ENCODE results near the gene TSSK6.
A peak's percentile ranks its signal among the peaks of the same experiment; 100 is the strongest.

Gene TSSK6

DNA sequence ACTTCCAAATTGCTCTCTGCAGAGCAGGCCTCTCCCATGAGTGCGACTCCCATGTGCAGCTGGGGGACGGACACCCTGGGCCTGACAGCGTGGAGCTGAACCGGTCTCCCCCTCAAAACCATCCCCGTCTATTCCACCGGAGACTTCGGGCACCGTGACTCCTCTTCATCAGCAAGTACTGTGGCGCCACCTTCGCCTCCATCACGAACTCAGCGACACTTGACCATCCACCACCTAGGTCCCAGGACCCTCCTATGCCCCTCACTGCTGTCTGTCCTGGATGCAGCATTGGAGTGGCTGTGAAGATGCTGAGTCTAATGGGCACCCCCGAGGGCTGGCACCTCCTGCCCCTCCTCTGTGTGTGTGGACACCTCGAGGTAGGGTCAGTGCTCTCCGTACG is 43.3 kb upstream of the TSSK6 start:
- ChIA-PET POLR2A (no interaction called here), CTCF (interaction anchor here (1.3 kb wide), 1 partner anchor 86 kb away, joined by 4 read pairs; no protein-coding TSS in a partner anchor)
- no peak overlapping the region for H3K4me3 ChIP-seq (ENCODE audit: low read depth, low read length)
- TF ChIP-seq, protein P1, sequence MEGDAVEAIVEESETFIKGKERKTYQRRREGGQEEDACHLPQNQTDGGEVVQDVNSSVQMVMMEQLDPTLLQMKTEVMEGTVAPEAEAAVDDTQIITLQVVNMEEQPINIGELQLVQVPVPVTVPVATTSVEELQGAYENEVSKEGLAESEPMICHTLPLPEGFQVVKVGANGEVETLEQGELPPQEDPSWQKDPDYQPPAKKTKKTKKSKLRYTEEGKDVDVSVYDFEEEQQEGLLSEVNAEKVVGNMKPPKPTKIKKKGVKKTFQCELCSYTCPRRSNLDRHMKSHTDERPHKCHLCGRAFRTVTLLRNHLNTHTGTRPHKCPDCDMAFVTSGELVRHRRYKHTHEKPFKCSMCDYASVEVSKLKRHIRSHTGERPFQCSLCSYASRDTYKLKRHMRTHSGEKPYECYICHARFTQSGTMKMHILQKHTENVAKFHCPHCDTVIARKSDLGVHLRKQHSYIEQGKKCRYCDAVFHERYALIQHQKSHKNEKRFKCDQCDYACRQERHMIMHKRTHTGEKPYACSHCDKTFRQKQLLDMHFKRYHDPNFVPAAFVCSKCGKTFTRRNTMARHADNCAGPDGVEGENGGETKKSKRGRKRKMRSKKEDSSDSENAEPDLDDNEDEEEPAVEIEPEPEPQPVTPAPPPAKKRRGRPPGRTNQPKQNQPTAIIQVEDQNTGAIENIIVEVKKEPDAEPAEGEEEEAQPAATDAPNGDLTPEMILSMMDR (IDR thresholded peaks at IDR 0.05; ENCODE audit: insufficient read depth, low read length, missing control alignments), result no peak
- no peak for DNase-seq (ENCODE audit: low read depth, low spot score)

DNA sequence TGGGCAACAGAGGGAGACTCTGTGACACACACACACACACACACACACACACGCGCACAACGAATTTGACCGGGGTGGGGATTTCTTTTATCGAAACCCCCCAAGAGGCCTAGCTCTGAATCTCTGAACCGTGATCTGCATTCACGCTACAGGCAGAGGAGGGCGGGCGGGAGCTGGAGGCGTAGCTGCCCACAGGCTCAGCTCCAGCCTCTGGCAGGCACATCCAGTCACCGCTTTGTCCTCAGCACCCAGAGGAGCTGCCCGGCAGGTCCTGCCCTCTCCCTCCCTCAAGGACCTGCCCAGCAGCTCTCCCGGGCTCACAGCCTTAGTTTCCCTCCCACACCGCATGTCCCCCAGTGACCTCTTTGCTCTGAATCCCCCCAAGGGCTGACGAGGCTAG is 42.7 kb upstream of the TSSK6 start:
- H3K4me3 ChIP-seq (ENCODE audit: low read depth, low read length), result no peak overlapping the region
- TF ChIP-seq, protein P1 (IDR thresholded peaks at IDR 0.05; ENCODE audit: insufficient read depth, low read length, missing control alignments), result no peak
- ChIA-PET CTCF (interaction anchor here (1.3 kb wide), 1 partner anchor 86 kb away, joined by 4 read pairs; no protein-coding TSS in a partner anchor), POLR2A (no interaction called here)
- no peak for DNase-seq (ENCODE audit: low read depth, low spot score)

DNA sequence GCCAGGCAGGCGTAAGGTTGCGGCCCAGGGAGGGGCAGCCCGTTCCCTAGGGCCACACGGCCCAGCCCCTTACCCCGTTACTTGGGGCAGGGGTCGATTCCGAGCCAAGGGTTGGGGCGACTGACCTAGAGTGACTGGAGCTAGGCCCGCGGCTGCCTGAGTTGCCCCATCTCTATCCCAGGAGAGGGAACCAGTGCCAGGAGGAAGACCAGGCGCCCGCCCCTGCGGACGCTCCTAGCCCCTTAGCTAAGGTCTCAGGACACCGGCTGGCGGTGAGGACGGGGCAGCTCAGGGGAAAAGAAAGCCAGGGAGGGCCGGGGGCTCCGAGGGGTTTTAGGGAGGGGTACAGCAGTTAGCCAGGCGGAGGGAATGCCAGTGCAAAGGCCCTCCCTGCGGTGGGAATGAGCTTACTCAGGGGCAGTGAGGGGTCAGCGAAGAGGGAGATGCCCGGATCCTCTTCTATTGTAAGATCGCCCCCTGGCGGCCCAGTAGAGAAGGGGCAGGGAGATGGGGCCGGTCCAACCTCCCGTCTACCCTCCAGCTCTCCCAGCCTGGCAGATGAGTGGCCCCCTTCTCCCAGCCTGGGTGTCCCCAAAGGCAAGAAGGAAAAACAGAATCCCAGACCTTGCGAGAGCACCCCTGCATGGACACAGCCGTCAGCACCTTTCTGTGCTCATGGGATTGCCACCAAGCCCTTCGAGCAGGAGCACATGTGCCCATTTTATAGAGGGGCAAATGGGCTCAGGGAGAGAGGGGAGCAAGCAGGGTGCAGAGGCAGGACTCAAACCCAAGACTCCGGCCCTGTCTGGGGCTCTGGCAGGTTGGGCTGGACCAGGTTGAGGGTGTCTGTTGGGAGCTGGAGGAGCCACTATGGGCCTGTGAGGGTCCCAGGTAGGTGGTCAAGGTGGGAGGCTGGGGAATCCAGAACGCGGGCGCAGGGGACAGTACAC is 39.0 kb upstream of the TSSK6 start:
- CTCF ChIA-PET, result interaction anchor here (0.7 to 11.6 kb wide), 30 partner anchors 8 to 404 kb away, joined by 3 to 142 read pairs (median 5); partner anchors contain the start of genes LPAR2, NDUFA13, PBX4 and TSSK6
- TF ChIP-seq, protein P1 (IDR thresholded peaks at IDR 0.05; ENCODE audit: insufficient read depth, low read length, missing control alignments), result peak; percentile 73
- DNase-seq (ENCODE audit: low read depth, low spot score), result no peak
- no peak overlapping the region for H3K4me3 ChIP-seq (ENCODE audit: low read depth, low read length)
- POLR2A ChIA-PET, result no interaction called here

DNA sequence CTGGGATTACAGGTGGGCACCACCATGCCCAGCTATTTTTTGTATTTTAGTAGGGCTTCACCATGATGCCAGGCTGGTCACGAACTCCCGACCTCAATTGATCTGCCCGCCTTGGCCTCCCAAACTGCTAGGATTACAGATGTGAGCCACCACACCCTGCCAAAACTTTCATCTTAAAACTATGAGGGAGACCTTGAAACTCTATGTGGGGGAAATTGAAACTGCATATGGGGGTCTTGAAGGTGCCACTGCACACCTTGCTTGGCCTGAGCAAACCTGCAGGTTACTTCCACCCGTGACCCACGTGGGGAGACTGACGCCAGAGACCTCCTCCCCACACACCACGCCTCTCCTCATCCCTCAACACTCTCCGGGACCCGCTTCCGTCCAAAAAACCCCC is 38.3 kb upstream of the TSSK6 start:
- TF ChIP-seq, protein P1 (IDR thresholded peaks at IDR 0.05; ENCODE audit: insufficient read depth, low read length, missing control alignments), result no peak
- no peak overlapping the region for H3K4me3 ChIP-seq (ENCODE audit: low read depth, low read length)
- CTCF ChIA-PET, result interaction anchor here (0.8 to 11.6 kb wide), 34 partner anchors 8 to 405 kb away, joined by 3 to 142 read pairs (median 6); partner anchors contain the start of genes LPAR2, NDUFA13, PBX4 and TSSK6
- DNase-seq (ENCODE audit: low read depth, low spot score), result no peak
- POLR2A ChIA-PET, result no interaction called here

DNA sequence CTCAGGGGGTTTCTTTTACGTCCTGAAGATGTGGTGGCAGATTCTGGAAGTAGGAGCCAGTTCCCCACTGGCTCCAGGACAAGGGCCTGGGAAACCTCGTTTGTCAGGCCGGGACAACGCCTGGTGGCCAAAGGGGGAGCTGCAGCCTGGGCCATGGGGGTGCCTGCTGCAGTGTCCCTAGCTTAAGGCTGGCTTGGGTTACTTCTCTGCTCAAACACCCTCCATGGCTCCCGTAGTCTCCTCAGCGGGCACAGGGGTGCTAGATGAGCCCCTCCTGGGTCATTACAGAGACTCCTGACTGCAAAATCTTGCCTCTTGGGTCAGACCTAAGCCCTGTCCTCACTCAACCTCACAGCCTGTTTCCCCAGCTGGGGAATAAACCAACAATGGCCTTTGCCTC is 37.5 kb upstream of the TSSK6 start:
- CTCF ChIA-PET, result interaction anchor here (1.0 to 11.6 kb wide), 25 partner anchors 9 to 405 kb away, joined by 3 to 142 read pairs (median 5); partner anchors contain the start of genes GMIP and YJEFN3
- TF ChIP-seq, protein P1 (IDR thresholded peaks at IDR 0.05; ENCODE audit: insufficient read depth, low read length, missing control alignments), result peak; percentile 79
- DNase-seq (ENCODE audit: low read depth, low spot score), result no peak

DNA sequence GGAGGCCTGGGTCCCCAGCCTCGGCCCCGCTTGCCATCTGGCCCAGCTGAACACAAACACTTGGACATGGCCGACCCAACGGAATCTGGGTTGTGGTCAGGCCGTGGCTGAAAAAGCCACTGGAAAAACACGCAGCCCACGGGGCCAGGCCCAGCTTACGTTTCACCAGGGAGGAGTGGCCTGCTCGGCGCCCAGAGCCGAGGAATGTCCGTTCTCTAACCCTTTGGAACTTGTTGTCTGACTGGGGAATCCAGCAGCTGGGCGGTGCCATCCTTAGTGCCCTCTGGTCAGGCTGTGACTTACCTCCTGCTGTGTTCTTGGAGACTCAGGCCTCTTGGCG is 36.5 kb upstream of the TSSK6 start:
- no peak for DNase-seq (ENCODE audit: low read depth, low spot score)
- POLR2A ChIA-PET, result no interaction called here
- CTCF ChIA-PET, result interaction anchor here (0.8 to 11.6 kb wide), 14 partner anchors 9 to 92 kb away, joined by 3 to 142 read pairs (median 11); partner anchors contain the start of genes GMIP and YJEFN3

More for the DNA sequence above, 37.5 kb upstream of the TSSK6 start:
- no peak overlapping the region for H3K4me3 ChIP-seq (ENCODE audit: low read depth, low read length)
- POLR2A ChIA-PET, result interaction anchor here (0.6 kb wide), 1 partner anchor 379 kb away, joined by 4 read pairs; no protein-coding TSS in a partner anchor

More for the DNA sequence above, 36.5 kb upstream of the TSSK6 start:
- TF ChIP-seq, protein P1 (IDR thresholded peaks at IDR 0.05; ENCODE audit: insufficient read depth, low read length, missing control alignments), result no peak
- H3K4me3 ChIP-seq (ENCODE audit: low read depth, low read length), result no peak overlapping the region

All from AG04449 (cell line).